ENCODE data around the gene IFI44L. TPM values are rescaled to one million over a fixed set of nuclear protein-coding genes. Genes with fewer than 3 reads are reported as not detected.

IFI44L gene
- total and polyA plus RNA-seq, 4 donors, result 2.1 to 6.5 (median 2.9) TPM

GRCh38 chr1:78620666-78621065 lies 418 bp downstream of the IFI44L start:
- Histone ChIP-seq H3K9ac (ENCODE audit: low read depth in 1 of 2, low read length in 2 of 2) (peak overlapping the region in 1 of 2 donors; percentile 82), H3K9me3 (ENCODE audit: control insufficient read depth in 4 of 4, low read length in 3 of 4) (no peaks in the 10 kb centered on the region), H3K4me1 (ENCODE audit: control insufficient read depth in 4 of 4, insufficient read depth in 4 of 4, low read length in 3 of 4) (peaks cover 0 to 16% (median 7%) of the 10 kb centered on the region in 4 donors)

GRCh38 chr1:78622548-78622947 lies 2.3 kb downstream of the IFI44L start:
- peaks cover 0 to 16% (median 5%) of the 10 kb centered on the region in 4 donors for H3K4me1 ChIP-seq (ENCODE audit: control insufficient read depth in 4 of 4, insufficient read depth in 4 of 4, low read length in 3 of 4)
- H3K27ac ChIP-seq (ENCODE audit: low read depth in 1 of 2, low read length in 2 of 2), result no peak overlapping the region
- H3K9me3 ChIP-seq (ENCODE audit: control insufficient read depth in 4 of 4, low read length in 3 of 4), result no peaks in the 10 kb centered on the region
- no peak overlapping the region for H3K9ac ChIP-seq (ENCODE audit: low read depth in 1 of 2, low read length in 2 of 2)
- no peak overlapping the region for H3K4me3 ChIP-seq (ENCODE audit: low read depth in 1 of 3, low read length in 3 of 3)
- no peaks in the 10 kb centered on the region for H3K27me3 ChIP-seq (ENCODE audit: control insufficient read depth in 4 of 4, insufficient read depth in 4 of 4, low read length in 3 of 4)
- 82% methylated on average over 4 of the region's 4 CpGs for WGBS
- no peak for TF ChIP-seq MAX (IDR thresholded peaks at IDR 0.05)
- TF ChIP-seq REST (IDR thresholded peaks at IDR 0.05), result no peak
- TF ChIP-seq GABPA (IDR thresholded peaks at IDR 0.05 in 1 of 2, conservative IDR thresholded peaks at IDR 0.05 in 1 of 2), result no peak
- TF ChIP-seq FOXA2 (IDR thresholded peaks at IDR 0.05), result no peak
- TF ChIP-seq RAD21 (IDR thresholded peaks at IDR 0.05), result no peak
- TF ChIP-seq HNF4A (conservative IDR thresholded peaks at IDR 0.05), result no peak
- no peak for TF ChIP-seq NR2F2 (IDR thresholded peaks at IDR 0.05)
- no peak for TF ChIP-seq SP1 (IDR thresholded peaks at IDR 0.05)
- TF ChIP-seq ATF3 (IDR thresholded peaks at IDR 0.05), result no peak
- TF ChIP-seq CTCF (IDR thresholded peaks at IDR 0.05; ENCODE audit: low read depth, low read length, missing input control), result no peak
- DNase-seq (ENCODE audit: low spot score), result no peak
- H3K36me3 ChIP-seq (ENCODE audit: control insufficient read depth in 4 of 4, insufficient read depth in 3 of 4, low read depth in 1 of 4, low read length in 3 of 4), result no peaks in the 10 kb centered on the region

More at GRCh38 chr1:78620666-78621065, 418 bp downstream of the IFI44L start:
- H3K4me3 ChIP-seq (ENCODE audit: low read depth in 1 of 3, low read length in 3 of 3), result peak overlapping the region; percentile 20 to 35 (median 21)
- no peak for TF ChIP-seq SP1 (IDR thresholded peaks at IDR 0.05)
- no peak for TF ChIP-seq HNF4A (conservative IDR thresholded peaks at IDR 0.05)
- no peak for TF ChIP-seq MAX (IDR thresholded peaks at IDR 0.05)
- TF ChIP-seq FOXA2 (IDR thresholded peaks at IDR 0.05), result no peak
- TF ChIP-seq RXRA (IDR thresholded peaks at IDR 0.05), result no peak
- no peak for TF ChIP-seq ATF3 (IDR thresholded peaks at IDR 0.05)
- no peak for TF ChIP-seq NR2F2 (IDR thresholded peaks at IDR 0.05)
- TF ChIP-seq ZBTB33 (IDR thresholded peaks at IDR 0.05), result no peak
- TF ChIP-seq JUND (IDR thresholded peaks at IDR 0.05), result no peak
- TF ChIP-seq CTCF (IDR thresholded peaks at IDR 0.05; ENCODE audit: low read depth, low read length, missing input control), result no peak
- no peaks in the 10 kb centered on the region for H3K36me3 ChIP-seq (ENCODE audit: control insufficient read depth in 4 of 4, insufficient read depth in 3 of 4, low read depth in 1 of 4, low read length in 3 of 4)
- H3K27me3 ChIP-seq (ENCODE audit: control insufficient read depth in 4 of 4, insufficient read depth in 4 of 4, low read length in 3 of 4), result no peaks in the 10 kb centered on the region
- peak overlapping the region in 1 of 2 donors; percentile 29 for H3K27ac ChIP-seq (ENCODE audit: low read depth in 1 of 2, low read length in 2 of 2)
- no peak for DNase-seq (ENCODE audit: low spot score)
- WGBS, result 30% methylated on average over 1 of the region's 1 CpG
